Type B pancreatic cell (in vitro differentiated cells): ENCODE measurements around the gene PRIM2. TPM values are rescaled to one million over a fixed set of nuclear protein-coding genes. Genes with fewer than 3 reads are reported as not detected.
"Not testable (repeated sequence)": the region's sequence is repeated elsewhere in the genome, so short reads cannot be mapped to it uniquely, and the experiment has no call there.

Source experiments
- DNase-seq: peaks from one replicate; pipeline ENCODE4 v3.0.0; 2021; ENCODE audit warnings: mixed read lengths; ENCODE audit not compliant: unreplicated experiment; ENCODE audit errors: extremely low spot score
- H3K27ac Mint-ChIP-seq: 2 replicates; pipeline ENCODE4 v1.8.0; 2021; ENCODE audit warnings: mild to moderate bottlenecking, mixed read lengths
- H3K27me3 Mint-ChIP-seq: 2 replicates; pipeline ENCODE4 v1.8.0; 2021; ENCODE audit warnings: mixed read lengths
- H3K36me3 Mint-ChIP-seq: 2 replicates; pipeline ENCODE4 v1.8.0; 2021; ENCODE audit warnings: mixed read lengths
- H3K4me1 Mint-ChIP-seq: one replicate; pipeline ENCODE4 v1.8.0; 2021; ENCODE audit warnings: mixed read lengths; ENCODE audit not compliant: unreplicated experiment
- H3K4me3 Mint-ChIP-seq: 2 replicates; pipeline ENCODE4 v1.8.0; 2021; ENCODE audit warnings: mild to moderate bottlenecking, mixed read lengths
- H3K9me3 Mint-ChIP-seq: 2 replicates; pipeline ENCODE4 v1.8.0; 2021; ENCODE audit warnings: mixed read lengths
- total RNA-seq: library from RNA; stranded (reverse); gene quantifications from 2 replicates; pipeline ENCODE4 v1.2.1, GENCODE V29; 2021; ENCODE audit warnings: low replicate concordance
- TF ChIP-seq, protein P1 (sequence below): fragments of 200-600 bp; sonication (generic); conservative IDR thresholded peaks from 2 replicates; pipeline ENCODE4 v1.5.0; 2021; ENCODE audit warnings: antibody characterized with exemption, mild to moderate bottlenecking

PRIM2 gene
- total RNA-seq, 1 donor from 2014 or later: 26.6 TPM

DNA sequence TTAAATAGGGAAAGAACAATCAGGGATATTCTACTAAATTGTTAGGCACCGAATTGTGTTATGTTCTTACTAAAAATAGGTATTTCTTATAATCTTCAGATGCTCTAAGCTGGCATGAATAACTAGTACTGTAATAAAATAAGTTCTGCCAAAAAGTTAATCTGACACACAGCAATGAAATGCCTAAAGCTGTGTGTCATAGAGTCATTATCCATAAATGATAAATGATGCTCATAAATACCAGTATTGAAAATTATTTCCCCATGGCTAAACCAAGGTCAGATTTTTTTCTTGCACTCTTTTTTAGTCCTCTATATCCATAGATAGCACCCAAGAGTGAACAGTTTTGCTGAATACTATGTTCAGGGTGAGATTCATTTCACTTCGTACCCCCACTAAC is 11.7 kb upstream of the PRIM2 start:
- H3K27ac Mint-ChIP-seq: no peak overlapping the region

DNA sequence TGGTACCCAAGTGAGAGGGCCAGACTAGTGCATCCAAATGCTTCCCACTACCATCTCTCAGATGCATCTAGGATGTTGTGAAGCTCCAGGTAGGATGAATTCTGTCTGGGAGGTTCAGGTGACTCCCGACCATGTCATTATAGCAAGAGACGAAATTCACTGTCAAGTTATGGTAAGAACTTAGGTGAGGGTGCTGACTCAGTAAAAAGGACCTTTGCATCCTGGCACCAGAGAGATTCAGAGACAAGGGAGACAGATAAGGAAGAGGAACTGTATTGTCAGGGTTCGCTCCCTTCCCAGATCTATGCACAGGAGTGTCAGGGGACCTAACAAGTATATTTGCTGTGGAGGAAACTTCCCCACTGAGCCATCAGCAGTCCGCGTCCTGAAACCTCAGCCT is 11.2 kb upstream of the PRIM2 start:
- Mint-ChIP-seq H3K36me3 (no peaks in the 10 kb centered on the region), H3K27me3 (no peaks in the 10 kb centered on the region), H3K27ac (no peak overlapping the region), H3K9me3 (no peaks in the 10 kb centered on the region), H3K4me3 (no peak overlapping the region), H3K4me1 (peaks cover 13% of the 10 kb centered on the region)
- DNase-seq: no peak
- TF ChIP-seq, protein P1, sequence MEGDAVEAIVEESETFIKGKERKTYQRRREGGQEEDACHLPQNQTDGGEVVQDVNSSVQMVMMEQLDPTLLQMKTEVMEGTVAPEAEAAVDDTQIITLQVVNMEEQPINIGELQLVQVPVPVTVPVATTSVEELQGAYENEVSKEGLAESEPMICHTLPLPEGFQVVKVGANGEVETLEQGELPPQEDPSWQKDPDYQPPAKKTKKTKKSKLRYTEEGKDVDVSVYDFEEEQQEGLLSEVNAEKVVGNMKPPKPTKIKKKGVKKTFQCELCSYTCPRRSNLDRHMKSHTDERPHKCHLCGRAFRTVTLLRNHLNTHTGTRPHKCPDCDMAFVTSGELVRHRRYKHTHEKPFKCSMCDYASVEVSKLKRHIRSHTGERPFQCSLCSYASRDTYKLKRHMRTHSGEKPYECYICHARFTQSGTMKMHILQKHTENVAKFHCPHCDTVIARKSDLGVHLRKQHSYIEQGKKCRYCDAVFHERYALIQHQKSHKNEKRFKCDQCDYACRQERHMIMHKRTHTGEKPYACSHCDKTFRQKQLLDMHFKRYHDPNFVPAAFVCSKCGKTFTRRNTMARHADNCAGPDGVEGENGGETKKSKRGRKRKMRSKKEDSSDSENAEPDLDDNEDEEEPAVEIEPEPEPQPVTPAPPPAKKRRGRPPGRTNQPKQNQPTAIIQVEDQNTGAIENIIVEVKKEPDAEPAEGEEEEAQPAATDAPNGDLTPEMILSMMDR: no peak

More for the DNA sequence above, 11.7 kb upstream of the PRIM2 start:
- Mint-ChIP-seq H3K4me3 (no peak overlapping the region), H3K4me1 (peaks cover 13% of the 10 kb centered on the region), H3K9me3 (no peaks in the 10 kb centered on the region), H3K36me3 (no peaks in the 10 kb centered on the region), H3K27me3 (no peaks in the 10 kb centered on the region)
- TF ChIP-seq, protein P1: no peak
- DNase-seq: no peak

DNA sequence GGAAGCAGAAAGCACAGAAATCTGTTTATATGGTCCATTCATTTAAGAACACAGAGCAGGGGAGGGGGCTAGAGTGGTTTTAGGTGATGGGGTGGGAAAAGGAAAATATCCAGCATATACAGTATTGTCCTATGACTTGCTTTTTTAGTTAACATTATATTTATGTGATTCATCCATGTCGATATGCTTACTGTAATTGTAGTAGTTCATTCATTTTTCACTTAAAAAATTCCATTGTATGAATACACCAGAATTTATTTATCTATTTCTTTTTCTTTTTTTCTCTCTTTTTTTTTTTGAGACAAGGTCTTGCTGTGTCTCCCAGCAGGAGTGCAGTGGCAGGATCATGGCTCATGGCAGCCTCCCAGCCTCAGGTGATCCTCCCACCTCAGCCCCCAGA is 9.6 kb upstream of the PRIM2 start:
- H3K36me3 Mint-ChIP-seq: no peaks in the 10 kb centered on the region
- peaks cover 13% of the 10 kb centered on the region for H3K4me1 Mint-ChIP-seq
- TF ChIP-seq, protein P1: no peak
- H3K27ac Mint-ChIP-seq: no peak overlapping the region
- H3K9me3 Mint-ChIP-seq: no peaks in the 10 kb centered on the region
- no peak for DNase-seq
- H3K4me3 Mint-ChIP-seq: no peak overlapping the region
- no peaks in the 10 kb centered on the region for H3K27me3 Mint-ChIP-seq

- not testable (repeated sequence) for H3K36me3 Mint-ChIP-seq, H3K4me3 Mint-ChIP-seq, H3K9me3 Mint-ChIP-seq, DNase-seq, H3K27me3 Mint-ChIP-seq, H3K27ac Mint-ChIP-seq
- peaks cover 16% of the 10 kb centered on the region for H3K4me1 Mint-ChIP-seq
These were observed 8.7 kb upstream of the PRIM2 start for GRCh38 chr6:57308755-57309154.

- not testable (repeated sequence) for H3K27me3 Mint-ChIP-seq, H3K4me1 Mint-ChIP-seq, H3K36me3 Mint-ChIP-seq, H3K27ac Mint-ChIP-seq, DNase-seq, H3K9me3 Mint-ChIP-seq, H3K4me3 Mint-ChIP-seq
These were observed 7.2 kb upstream of the PRIM2 start for GRCh38 chr6:57310095-57310816.

DNA sequence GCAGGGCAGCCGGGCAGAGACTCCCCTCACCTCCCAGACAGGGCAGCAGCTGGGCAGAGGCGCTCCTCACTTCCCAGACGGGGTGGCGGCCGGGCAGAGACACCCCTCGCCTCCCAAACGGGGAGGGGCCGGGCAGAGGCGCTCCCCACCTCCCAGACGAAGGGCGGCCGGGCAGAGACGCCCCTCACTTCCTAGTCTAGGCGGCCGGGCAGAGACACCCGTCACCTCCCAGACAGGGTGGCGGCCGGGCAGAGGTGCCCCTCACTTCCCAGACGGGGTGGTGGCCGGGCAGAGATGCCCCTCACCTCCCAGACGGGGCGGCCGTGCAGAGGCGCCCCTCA is 6.6 kb upstream of the PRIM2 start:
- TF ChIP-seq, protein P1: no peak
- Mint-ChIP-seq H3K4me3 (no peak overlapping the region), H3K4me1 (peaks cover 5% of the 10 kb centered on the region), H3K27ac (no peak overlapping the region), H3K36me3 (no peaks in the 10 kb centered on the region), H3K9me3 (no peaks in the 10 kb centered on the region), H3K27me3 (no peaks in the 10 kb centered on the region)
- DNase-seq: no peak

- H3K4me1 Mint-ChIP-seq, H3K36me3 Mint-ChIP-seq, H3K27me3 Mint-ChIP-seq, H3K27ac Mint-ChIP-seq, DNase-seq, H3K9me3 Mint-ChIP-seq, H3K4me3 Mint-ChIP-seq: not testable (repeated sequence)
These were observed 6.0 kb upstream of the PRIM2 start for GRCh38 chr6:57311300-57312003.
